CD4-positive, alpha-beta T cell treated with Interleukin-21 for 1 hour (primary cell): ENCODE data around the gene TGFBR3.

ENCODE experiments used
- DNase-seq: peaks from one replicate; pipeline ENCODE4 v3.0.0-alpha.2; 2020

The TGFBR3 gene

DNA sequence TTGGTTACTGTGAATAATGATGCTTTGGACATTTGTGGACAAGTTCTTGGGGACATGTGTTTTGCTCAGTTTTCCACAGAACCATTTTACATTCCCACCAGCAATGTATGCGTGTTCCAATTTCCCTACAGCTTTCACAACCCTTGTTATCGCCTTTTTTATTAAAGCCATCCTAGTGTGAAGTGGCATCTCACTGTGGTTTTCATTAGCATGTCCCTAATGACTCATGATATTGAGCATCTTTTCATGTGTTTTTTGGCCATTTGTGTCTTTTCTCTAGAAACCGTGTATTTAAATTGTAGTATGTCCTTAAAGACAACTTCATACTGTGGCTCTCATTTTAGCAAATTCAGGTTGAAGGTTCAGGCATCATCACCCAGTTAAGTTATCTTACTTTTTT lies 132.1 kb downstream of the TGFBR3 start:
- peak; percentile 14 for DNase-seq

DNA sequence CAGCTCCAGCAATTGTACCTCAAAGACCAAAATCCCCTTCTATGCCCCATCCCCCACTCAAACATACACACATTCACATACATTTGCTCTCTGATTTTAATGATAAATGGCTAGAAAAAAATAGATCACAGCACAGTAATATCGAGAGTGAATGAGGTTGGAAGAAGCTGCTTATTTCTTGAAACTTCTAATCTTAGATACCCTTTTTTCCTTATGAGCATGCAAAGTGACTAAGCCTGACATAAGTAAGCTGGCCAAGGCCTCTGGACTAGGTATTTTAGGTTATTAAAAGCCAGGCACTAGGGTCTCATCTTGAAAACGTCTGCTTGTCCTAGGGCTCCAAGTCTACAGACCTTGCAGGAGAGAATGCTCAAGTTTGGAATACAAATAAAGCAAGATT lies 133.6 kb downstream of the TGFBR3 start:
- no peak for DNase-seq

DNA sequence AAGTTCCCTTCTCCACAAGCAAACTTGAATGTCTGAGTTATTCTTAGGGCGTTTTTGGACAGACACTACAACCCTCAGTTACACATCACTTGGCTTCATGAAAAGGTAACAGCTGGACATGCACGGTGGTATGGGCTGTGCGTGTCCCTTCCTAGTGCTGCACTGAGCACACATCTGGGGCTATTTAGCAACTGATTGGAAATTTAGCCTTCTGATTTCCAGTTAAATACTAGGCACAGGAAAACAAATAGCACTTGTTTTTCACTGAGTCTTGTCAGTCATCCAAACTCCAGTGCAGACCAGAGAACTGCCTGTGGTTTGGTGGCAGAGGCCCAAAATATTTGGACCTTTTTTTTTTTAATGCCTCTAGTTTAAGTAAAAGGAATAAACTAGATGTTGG lies 134.7 kb downstream of the TGFBR3 start:
- no peak for DNase-seq

DNA sequence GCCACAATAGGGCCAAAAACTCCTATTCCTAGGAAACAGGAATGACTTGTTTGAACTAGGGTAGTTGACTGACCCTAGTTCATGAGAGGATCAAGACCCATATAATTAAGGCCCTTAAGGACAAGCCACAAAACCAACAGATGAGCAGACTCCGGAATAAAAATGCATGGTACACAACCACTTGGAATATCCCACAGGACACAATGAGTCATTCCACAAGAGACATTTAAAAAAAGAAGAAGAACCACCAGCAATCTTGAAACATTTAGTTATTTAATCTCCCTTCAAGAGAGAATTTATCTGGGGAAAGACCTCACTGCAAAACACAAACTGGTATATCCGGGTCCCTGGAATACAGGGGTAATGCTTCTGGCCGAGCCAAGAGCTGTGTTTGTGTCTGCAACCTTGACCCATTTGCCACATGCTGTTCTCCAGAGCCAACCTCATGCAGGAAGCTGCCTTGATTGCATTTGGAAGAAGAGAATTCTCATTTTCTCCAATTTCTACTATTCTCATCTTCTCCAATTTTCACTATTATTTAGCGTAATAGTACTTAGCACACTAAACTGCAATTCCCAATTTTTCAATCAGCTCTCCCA lies 135.5 kb downstream of the TGFBR3 start:
- DNase-seq = no peak

DNA sequence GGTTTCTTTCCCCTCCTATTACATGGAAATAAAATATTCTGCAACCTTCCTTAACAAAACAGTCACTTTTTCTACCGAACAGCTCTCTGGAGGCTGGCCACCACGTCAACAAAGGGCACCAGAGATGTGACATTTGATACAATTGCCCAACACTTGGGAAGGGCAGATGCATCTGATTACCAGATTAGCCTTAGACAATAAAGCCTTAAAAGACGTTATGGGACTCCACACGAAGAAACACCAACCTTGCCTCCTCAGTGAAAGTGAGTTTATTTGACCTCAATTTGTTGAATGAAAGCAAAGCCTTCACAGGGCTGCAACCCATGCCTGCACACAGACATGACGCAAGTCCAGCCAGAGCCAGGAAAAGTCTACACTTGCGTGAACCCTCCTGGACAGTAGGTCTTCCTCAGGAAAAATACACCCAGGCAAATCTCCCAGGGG lies 136.1 kb downstream of the TGFBR3 start:
- DNase-seq = no peak

DNA sequence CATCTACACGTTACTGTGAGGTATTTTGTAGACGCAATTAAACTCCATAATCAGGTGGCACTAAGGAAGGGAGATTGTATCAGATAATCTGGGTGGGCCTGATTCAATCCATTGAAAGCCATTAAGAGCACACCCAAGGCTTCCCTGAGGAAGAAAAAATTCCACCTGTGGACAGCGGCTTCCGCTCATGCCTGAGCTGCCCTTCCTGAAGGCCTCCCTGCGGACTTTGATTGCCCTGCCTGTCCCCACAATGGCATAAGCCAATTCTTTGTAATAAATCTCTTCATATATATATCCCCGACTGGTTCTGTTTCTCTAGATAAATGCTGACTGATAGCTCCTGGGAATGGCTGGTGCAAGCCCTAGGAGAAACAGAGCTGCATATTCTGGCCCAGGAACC lies 138.3 kb downstream of the TGFBR3 start:
- no peak for DNase-seq

DNA sequence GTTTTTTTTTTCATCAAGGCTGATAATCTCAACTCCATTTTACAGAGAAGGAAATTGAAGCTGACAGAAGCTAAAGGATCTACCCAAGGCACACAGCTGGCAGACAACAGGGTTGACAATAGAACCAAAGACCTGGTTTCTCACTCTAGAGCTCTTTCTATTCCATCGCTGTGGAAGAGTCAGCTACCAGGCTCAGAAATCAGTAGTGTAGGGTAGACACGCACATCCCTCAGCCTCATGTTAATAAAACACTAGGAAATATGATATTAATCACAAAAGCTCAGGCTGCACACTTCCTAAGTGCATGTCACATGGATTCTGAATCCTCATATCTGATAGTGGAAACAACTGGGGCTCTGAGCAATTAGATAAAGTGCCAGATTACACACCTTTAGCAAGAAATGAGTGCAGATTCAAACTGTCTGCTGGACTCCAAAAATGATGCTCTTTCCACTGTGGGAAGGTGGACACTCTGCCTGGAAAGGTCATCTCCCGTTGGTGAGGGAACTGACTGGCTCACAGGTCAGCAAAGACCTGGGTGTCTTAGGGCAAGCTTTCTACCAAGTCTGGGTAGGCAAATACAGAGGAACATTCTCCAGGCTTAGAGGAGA lies 139.1 kb downstream of the TGFBR3 start:
- no peak for DNase-seq

DNA sequence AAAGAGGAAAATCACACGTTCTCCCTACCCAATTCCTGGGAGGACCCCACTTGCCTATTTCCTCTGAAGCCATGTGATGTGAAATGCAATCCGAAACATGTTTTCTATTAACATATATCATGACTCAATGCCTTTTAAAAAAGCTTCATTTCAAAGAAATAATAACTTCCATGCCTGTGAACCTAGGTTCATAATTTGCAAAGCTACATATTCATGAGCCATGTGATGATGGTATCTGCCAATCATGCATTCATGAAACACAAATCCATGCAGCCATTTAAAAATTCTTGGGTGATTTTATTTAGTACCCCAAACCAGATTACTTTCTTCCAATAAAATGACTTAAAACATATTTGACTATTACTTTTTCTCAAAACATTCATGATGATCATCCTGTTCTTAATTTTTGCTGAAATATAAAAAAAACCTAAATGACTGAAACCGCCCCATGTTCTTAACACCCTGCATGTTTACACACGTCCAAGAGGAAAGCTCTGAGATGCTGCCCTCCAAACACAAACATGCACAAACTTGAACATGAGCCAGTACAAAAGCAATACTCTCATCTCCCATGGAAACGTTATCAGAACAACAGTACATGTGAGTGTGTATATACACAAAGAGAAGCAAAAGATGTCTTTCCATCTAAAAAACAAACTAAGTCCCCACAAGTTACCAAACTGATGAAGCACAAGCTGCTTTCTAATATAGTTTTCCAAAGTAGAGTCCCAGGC lies 140.1 kb downstream of the TGFBR3 start:
- DNase-seq = no peak

DNA sequence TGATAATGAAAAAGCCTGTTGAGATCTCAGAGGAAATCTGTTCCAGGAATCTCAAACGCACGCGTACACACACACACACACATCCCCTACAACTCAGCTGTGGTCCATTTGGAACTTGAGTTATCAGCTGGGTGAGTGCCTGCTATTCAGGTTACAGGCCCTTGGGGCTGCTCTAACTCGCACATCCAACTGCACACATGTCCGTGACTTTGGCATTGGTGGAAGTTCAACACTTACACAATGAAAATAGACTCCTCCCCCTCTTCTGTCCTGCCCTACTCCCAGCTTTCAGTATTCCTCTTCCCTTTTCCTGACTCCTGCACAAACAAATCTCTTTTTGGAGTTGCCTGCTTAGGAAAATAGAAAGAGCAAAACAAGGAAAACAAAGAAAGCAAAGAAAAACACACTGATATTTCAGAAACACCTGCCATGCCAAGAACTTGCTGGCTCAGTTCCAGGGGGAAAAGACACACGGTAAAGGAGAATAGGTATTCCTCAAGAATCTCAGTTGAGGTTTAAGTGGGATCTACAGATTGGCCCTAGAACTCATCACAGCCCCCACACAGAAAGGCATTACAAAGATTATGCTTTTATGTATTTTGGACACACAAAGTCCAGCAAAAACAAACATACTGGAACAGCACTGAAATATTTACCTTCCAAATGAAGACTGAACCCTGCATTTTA lies 140.9 kb downstream of the TGFBR3 start:
- DNase-seq = no peak

DNA sequence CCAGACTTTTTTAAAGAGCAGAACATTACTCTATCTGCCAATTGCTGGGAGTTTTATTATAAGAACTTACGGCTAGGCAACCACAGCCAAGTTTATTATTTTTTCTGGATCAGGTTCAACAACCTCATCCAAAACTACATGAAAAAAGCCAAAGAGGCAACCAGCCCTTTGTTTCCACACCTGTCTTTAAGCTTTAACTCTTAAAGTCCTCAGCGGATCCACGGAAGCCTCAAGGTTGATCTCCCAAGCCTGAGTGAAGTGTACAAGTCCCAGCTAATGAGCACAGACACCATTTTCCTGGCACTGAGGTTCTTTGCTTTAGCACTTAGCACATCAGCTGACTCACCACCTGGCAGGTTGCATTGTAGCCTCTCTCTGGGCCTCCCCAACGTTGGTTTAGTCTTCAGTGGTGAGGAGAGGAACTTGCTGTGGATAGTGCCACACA lies 143.1 kb downstream of the TGFBR3 start:
- no peak for DNase-seq

DNA sequence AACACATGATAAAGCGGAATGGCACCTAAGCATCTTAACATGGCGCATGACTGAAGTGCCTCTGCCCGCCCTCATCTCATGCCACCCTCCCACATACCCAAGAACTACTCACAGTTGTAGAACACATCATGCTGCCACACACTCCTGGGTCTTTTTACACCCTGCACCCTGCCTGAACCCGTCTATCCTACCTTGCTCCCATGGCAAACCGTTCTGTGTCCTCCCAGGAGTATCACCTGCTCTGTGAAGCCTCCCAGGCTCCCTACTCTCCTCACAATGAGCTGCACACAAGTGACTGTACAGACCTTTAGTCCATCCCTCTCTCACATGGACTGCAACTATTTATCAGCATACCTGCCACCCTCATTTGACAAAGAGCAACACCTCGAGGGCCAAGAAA lies 144.0 kb downstream of the TGFBR3 start:
- DNase-seq = no peak

DNA sequence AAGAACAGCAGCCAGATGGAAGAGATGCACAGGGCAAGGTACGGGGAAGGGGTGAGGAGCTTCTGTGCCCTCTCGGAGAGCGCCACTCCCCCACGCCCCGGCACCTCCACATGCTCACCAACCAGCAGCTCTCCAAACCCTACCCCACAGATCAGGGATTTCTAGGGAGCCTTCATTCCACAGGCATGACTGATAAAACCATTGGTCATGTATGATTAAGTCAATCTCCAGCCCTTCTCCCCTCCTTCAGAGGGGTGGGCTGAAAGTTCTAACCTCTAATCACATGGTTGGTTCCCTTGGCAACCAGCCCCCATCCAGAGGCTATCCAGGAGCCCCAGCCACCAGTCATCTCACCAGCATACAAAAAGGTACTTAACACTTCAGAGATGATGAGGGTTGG lies 144.7 kb downstream of the TGFBR3 start:
- no peak for DNase-seq

DNA sequence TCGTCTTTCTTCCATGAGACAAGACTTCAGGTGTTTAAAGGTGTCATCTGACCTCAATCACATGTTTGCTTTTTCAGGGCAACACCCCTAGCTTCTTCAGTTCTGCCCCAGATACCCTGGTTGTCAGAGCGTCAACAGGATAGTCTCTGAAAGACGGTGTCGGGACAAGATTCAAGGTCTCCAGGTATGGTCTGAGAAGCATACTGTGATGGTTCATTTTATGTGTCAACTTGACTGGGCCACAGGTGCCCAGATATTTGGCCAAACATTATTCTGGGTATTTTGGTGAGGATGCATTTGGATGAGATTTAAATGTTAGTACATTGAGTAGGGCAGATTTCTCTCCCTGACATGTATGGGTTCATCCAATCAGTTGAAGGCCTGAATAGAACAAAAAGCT lies 148.3 kb downstream of the TGFBR3 start:
- no peak for DNase-seq

DNA sequence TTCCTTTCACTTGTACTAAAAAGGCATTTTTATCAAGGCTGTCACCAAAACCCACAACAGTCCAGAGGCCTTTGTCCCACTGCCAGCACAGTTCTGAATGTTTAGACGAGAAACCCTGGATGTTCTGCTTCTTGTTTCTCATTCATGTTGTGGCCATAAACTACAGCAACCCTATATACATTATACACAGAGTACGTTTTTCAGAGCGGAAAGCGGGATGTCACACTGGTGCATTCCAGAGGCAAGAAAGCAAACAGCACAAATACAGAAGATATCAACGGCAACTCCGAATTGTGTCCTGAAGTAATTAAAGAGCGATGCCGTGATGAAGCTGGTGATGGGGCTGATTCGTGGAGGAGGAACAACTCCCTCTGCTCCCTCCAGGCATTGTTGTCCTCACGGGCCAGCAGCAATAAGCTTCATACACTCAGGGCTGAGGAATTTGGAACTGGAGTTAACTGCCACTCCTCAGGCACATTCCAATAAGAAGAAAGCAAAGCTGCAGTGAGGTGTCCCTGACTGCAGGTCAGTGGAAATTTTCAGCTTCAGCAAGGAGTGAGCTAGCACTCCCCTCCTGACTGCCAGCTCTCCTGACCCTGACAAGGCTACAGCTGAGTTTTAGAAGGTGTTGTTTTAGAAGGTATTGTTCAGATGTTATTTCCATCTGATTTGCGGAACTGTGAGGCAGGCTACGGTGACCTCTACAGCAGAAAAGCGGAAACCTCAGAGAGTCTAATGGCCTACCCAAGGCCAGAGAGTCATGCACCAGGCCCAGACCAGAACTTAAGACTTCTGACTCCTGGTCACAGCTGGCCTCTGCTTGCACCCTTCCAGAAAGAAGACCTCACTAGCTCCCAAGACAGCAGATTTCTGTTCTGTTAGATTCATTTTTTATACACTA lies 149.0 kb downstream of the TGFBR3 start:
- DNase-seq = no peak

DNA sequence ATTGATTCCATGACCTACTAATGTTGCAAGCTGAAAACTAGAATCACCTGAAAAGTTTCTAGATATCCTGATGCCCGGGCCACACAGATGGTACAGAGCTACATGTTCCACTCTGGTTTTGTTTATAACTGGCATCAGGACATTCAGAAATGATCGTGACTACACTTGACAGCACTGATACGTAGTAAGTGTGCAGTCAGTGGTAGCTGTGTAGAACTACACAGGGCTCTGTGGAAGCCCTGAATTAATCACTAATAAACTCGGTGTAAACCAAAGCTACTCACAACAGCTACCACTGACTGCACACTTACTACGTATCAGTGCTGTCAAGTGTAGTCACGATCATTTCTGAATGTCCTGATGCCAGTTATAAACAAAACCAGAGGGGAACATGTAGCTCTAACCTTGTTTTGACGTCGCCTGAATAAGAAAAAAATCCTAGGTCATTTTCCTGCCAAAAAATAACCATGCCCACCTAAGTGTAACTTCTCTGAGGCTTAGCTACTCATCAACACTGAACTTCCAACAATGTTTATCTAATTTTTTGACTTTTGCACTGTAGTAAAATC lies 149.7 kb downstream of the TGFBR3 start:
- DNase-seq = no peak

DNA sequence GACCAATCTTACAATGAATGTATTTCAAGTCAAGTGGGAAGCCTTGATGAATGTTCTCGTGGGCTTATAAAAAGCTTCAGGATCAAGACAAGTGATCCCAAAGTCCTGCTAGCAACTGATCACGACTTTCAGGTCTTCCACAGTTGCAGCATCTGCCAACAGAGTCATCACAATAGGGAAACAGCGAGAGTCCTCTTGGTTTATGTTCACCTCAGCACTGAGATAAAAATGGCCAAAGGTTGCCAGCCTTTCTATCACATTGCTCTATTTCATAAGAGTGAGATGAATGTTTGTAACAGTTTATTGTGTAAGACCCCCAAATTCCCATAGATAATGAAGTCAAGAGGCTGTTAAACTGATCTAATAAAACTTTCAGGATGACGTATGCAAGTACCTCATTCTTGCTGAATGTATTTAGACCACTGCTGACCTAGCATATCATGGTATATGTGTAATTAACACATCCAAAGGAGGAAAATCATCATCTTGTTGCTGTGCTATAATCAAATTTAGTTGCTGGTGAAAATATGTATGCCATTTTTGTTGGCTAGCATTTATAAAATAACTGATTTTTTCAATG lies 150.6 kb downstream of the TGFBR3 start:
- DNase-seq = no peak

DNA sequence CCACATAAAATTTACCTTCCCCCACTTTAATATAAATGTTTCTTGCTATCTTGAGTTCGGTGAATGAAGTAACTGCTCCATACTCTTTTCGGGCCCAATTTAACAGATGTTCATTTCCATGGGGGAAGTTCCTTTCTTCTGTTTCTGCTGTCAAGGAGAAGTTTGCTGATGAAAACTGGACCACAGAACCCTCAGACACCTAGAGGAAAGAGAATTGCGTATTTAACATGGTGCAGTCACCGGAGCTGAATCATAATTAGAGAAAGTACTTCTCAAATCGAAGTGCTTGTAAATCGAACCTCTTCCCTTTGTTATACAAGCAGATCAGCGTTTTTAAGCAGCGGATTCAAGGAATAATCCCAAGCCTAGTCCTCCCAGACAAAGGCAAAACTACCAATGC lies 151.2 kb downstream of the TGFBR3 start:
- DNase-seq = no peak

DNA sequence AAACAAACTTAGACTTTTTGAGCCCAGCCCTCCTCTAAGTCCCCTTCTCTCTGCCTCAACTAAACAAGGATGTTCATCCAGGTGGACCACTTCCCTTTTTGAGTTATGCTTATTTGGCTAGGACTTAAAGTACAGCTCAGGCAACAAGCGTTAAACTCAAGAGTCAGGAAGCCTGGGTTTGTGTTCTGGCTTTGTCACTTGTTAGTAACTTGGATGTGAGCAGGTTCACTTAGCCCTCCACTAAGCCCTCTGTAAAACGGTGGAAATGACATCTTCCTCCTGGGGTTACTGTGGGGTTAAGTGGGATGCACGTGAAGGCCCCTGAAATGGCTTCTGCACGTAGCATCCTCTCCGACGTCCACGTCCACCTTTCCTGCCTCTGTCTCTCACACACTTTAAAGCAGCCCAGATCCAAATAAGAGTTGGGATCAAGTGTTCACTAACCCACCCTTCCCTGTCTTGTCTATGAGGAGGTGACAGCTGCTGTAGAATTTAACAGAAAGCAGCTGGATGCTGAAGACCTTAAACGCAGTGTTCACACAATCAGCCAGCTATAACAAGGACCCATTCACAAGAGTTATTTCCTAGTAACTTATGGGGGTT lies 152.7 kb downstream of the TGFBR3 start:
- DNase-seq = no peak

DNA sequence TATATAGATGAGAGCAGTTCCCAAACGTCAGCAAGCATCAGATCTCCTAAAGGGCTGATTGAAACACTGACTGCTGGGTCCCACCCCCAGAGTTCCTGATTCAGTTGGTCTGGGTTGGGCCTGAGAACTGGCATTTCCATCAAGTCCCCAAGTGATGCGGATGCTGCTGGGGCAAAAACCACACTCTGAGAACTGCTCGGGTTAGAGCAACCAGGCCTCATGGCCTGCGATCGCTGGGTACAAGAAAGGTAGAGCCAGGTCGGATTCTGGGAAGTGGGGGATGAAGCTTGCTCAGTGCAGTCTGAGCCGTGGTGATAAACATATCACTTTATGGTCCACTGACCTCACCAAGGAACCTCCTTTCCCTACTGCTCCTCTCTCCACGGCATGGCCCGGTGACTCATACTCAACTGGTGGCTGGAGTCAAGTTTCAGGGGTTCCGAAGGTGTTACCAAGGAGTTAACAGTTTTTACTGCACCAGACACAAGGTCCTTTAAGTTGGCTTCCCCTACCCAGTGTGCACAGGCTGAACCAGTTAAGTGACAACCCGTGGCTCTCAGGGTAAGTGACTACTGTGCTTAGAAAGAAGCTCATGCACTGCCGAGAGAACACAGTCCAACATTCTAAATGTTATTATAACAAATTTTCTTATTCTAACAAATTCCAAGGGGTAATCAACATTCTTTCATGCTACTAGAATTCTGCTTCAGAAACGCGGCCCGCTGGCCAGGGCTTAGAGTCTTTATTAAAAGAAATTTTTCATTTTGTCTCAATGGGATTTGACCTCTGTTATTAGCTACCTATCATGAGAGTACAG lies 153.5 kb downstream of the TGFBR3 start:
- peak; percentile 43 for DNase-seq

DNA sequence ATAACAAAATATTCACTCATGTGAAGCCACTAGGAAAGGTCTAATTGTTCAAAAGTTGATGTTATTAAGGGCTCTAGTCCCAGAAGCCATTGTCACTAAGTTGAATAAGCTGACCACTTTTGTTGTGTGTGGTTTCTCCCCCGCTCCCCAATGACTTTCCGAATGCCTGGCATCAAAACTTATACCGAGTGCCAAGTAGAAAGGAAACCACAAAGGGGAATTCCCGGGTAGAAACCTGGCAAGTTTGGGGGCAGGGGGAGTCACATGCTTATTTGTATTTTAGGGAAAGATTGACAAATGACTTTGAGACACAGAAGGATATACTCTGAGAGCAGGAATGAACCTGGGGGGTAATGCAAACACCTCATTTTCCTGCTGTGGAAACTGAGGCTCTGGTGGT lies 154.1 kb downstream of the TGFBR3 start:
- peak; percentile 59 for DNase-seq
